Measurements from ENCODE around the gene ACHE.

DNA sequence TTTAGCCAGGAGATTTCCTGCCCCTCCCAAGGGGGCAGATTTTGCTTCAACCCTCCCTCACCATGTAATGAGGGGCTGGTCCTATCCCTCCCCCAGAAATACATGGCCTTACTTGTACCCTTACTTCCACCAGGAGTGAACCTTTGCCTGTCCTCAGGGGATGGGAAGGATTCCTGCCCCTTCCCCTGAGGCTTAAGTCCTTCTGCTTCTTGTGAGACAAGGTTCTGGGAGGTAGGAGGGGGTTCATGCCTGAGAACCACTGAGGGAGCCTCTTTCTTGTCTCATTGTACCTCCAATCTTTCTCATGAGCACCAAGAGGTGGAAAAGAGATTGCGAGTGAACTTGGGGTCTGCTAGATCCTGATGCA lies 34.1 kb upstream of the ACHE start:
- TF ChIP-seq, protein P1, sequence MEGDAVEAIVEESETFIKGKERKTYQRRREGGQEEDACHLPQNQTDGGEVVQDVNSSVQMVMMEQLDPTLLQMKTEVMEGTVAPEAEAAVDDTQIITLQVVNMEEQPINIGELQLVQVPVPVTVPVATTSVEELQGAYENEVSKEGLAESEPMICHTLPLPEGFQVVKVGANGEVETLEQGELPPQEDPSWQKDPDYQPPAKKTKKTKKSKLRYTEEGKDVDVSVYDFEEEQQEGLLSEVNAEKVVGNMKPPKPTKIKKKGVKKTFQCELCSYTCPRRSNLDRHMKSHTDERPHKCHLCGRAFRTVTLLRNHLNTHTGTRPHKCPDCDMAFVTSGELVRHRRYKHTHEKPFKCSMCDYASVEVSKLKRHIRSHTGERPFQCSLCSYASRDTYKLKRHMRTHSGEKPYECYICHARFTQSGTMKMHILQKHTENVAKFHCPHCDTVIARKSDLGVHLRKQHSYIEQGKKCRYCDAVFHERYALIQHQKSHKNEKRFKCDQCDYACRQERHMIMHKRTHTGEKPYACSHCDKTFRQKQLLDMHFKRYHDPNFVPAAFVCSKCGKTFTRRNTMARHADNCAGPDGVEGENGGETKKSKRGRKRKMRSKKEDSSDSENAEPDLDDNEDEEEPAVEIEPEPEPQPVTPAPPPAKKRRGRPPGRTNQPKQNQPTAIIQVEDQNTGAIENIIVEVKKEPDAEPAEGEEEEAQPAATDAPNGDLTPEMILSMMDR (conservative IDR thresholded peaks at IDR 0.05; ENCODE audit: low read depth, low read length), result no peak
- TF ChIP-seq EZH2 (IDR thresholded peaks at IDR 0.05; ENCODE audit: low read length, unreplicated experiment) (no peak), EZH2phosphoT487 (IDR thresholded peaks at IDR 0.05; ENCODE audit: borderline replicate concordance, low read length) (no peak)
